ENCODE measurements around the gene HHAT. TPM values are rescaled to one million over a fixed set of nuclear protein-coding genes. Genes with fewer than 3 reads are reported as not detected.
A peak's percentile ranks its signal among the peaks of the same experiment; 100 is the strongest.

The HHAT gene
- total RNA-seq, 1 experiment from 2014 or later = 3.0 TPM

GRCh38 chr1:210653771-210654170 is 325.1 kb downstream of the HHAT start:
- no peak for DNase-seq (ENCODE audit: low spot score)

GRCh38 chr1:210654176-210654981 is 325.7 kb downstream of the HHAT start:
- ChIA-PET CTCF (no interaction called here), POLR2A (ENCODE audit: low non-redundant PET) (no interaction called here)
- H3K4me1 ChIP-seq (ENCODE audit: insufficient read depth, low read length, poor library complexity, severe bottlenecking) = no peaks in the 10 kb centered on the region
- H3K27ac ChIP-seq (ENCODE audit: low read depth, low read length, poor library complexity, severe bottlenecking) = no peak overlapping the region
- peak; percentile 87 for DNase-seq (ENCODE audit: low spot score)
- intact Hi-C loops (cut with micrococcal nuclease; ENCODE audit: unreplicated experiment) = no loop called here
- BruUV-seq (replicated peaks) = no TSS peak
- H3K9me3 ChIP-seq (ENCODE audit: low read depth, low read length, poor library complexity, severe bottlenecking) = no peaks in the 10 kb centered on the region
- no peak for TF ChIP-seq EZH2 (IDR thresholded peaks at IDR 0.05; ENCODE audit: borderline replicate concordance, low read depth, low read length, poor library complexity, severe bottlenecking)
- no peak for TF ChIP-seq CTCF (conservative IDR thresholded peaks at IDR 0.05; ENCODE audit: low read depth, low read length)
- H3K27me3 ChIP-seq (replicated peaks; ENCODE audit: insufficient read depth, low read depth, low read length, poor library complexity) = peaks cover 19% of the 10 kb centered on the region
- H3K4me3 ChIP-seq (ENCODE audit: low read depth, low read length, poor library complexity, severe bottlenecking) = no peak overlapping the region
- H3K36me3 ChIP-seq (ENCODE audit: insufficient read depth, low read length, poor library complexity, severe bottlenecking) = no peaks in the 10 kb centered on the region

More at GRCh38 chr1:210653771-210654170, 325.1 kb downstream of the HHAT start:
- Histone ChIP-seq H3K27ac (ENCODE audit: low read depth, low read length, poor library complexity, severe bottlenecking) (no peak overlapping the region), H3K36me3 (ENCODE audit: insufficient read depth, low read length, poor library complexity, severe bottlenecking) (no peaks in the 10 kb centered on the region), H3K9me3 (ENCODE audit: low read depth, low read length, poor library complexity, severe bottlenecking) (no peaks in the 10 kb centered on the region), H3K4me3 (ENCODE audit: low read depth, low read length, poor library complexity, severe bottlenecking) (no peak overlapping the region), H3K4me1 (ENCODE audit: insufficient read depth, low read length, poor library complexity, severe bottlenecking) (no peaks in the 10 kb centered on the region), H3K27me3 (replicated peaks; ENCODE audit: insufficient read depth, low read depth, low read length, poor library complexity) (peaks cover 19% of the 10 kb centered on the region)
- BruUV-seq (replicated peaks) = no TSS peak
- ChIA-PET POLR2A (ENCODE audit: low non-redundant PET) (no interaction called here), CTCF (no interaction called here)
- intact Hi-C loops (cut with micrococcal nuclease; ENCODE audit: unreplicated experiment) = no loop called here
- TF ChIP-seq EZH2 (IDR thresholded peaks at IDR 0.05; ENCODE audit: borderline replicate concordance, low read depth, low read length, poor library complexity, severe bottlenecking) (no peak), CTCF (conservative IDR thresholded peaks at IDR 0.05; ENCODE audit: low read depth, low read length) (no peak)

GRCh38 chr1:210655511-210655910 is 326.8 kb downstream of the HHAT start:
- ChIA-PET POLR2A (ENCODE audit: low non-redundant PET) (no interaction called here), CTCF (no interaction called here)
- TF ChIP-seq CTCF (conservative IDR thresholded peaks at IDR 0.05; ENCODE audit: low read depth, low read length) = no peak
- no peak for TF ChIP-seq EZH2 (IDR thresholded peaks at IDR 0.05; ENCODE audit: borderline replicate concordance, low read depth, low read length, poor library complexity, severe bottlenecking)
- H3K4me1 ChIP-seq (ENCODE audit: insufficient read depth, low read length, poor library complexity, severe bottlenecking) = no peaks in the 10 kb centered on the region
- H3K27me3 ChIP-seq (replicated peaks; ENCODE audit: insufficient read depth, low read depth, low read length, poor library complexity) = peaks cover 19% of the 10 kb centered on the region
- intact Hi-C loops (cut with micrococcal nuclease; ENCODE audit: unreplicated experiment) = no loop called here
- no peak overlapping the region for H3K27ac ChIP-seq (ENCODE audit: low read depth, low read length, poor library complexity, severe bottlenecking)
- no peak overlapping the region for H3K4me3 ChIP-seq (ENCODE audit: low read depth, low read length, poor library complexity, severe bottlenecking)
- BruUV-seq (replicated peaks) = no TSS peak
- H3K9me3 ChIP-seq (ENCODE audit: low read depth, low read length, poor library complexity, severe bottlenecking) = no peaks in the 10 kb centered on the region
- no peaks in the 10 kb centered on the region for H3K36me3 ChIP-seq (ENCODE audit: insufficient read depth, low read length, poor library complexity, severe bottlenecking)
- no peak for DNase-seq (ENCODE audit: low spot score)
